Stimulated activated CD8-positive, alpha-beta memory T cell treated with anti-CD3 and anti-CD28 coated beads, Interleukin-4, amount 100 ng/mL, for 24 hours (primary cell): Measurements from ENCODE around the gene ARID4B.

ENCODE experiments used
- DNase-seq: peaks from one replicate; pipeline ENCODE4 v3.0.0-alpha.2; 2020; ENCODE audit warnings: low read depth

The ARID4B gene

DNA sequence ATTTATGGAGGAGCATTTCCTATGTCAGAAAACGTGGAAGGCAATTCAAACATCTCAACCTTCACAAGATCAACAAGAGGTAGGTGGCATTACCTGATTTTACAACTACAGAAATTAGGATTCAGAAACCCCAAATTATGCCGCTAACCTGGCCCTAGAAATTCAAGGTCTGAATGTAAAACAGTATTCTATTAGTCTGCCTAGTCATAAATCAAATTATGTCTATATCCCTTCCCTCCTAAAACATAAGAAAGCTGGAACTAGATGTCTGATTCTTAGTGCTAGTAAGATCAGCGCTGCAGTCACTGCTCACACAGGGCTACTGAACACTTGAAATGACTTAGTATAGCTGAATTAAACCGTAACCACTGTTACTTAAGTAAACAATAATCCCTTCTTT, 200.8 kb downstream of the ARID4B start:
- no peak for DNase-seq

DNA sequence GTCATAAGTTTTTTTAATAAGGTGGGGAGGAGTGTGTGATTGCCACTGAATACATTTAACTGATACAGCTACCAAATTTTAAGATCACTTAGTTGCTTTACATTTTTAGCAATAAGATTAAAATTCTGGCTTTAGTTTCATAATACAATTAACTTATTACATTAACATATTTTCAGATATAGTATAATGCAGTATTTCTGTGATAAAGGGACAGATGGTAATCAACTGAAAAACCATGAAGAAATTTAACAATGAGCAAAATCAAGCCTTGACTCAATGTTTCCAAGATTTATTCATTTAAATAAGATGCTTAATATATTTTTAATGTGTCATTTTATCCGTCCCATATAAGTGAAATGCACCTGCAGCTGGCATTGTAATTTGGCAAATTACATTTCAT, 203.3 kb downstream of the ARID4B start:
- no peak for DNase-seq

DNA sequence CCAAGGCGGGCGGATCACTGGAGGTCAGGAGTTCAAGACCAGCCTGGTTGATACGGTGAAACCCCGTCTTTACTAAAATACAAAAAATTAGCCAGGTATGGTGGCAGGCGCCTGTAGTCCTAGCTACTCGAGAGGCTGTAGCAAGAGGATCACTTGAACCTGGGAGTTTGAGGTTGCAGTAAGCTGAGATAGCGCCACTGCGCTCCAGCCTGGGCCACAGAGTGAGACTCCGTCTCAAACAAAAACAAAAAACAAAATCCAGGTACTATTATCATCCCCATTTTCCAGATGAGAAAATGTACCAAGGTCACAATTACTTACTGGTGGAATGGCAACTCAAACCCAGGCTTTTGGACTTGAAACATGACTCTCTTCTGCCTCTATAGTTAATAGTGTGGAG, 203.9 kb downstream of the ARID4B start:
- no peak for DNase-seq

DNA sequence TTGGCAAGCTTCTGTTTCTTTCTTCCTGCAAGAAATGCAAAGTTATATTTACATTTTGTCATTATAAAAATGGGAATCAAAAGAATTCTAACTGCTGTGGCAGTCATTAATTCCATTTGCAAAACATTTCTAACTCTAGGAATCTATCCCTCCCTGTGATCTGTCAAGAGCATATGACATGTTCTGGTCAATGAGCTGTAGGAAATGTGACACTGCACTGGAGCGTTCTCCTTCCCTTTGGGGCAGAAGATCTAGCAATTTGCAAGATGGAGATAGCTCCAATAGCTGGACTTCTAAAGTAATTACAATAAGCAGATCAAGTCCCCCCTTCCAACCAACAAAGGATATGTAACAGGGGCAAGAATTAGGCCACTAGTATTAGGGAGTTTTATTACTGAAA, 205.6 kb downstream of the ARID4B start:
- DNase-seq, result no peak
